ES-I3 (cell line): Measurements from ENCODE around the gene ASMTL.
"Not testable (repeated sequence)": the region's sequence is repeated elsewhere in the genome, so short reads cannot be mapped to it uniquely, and the experiment has no call there.

ENCODE experiments used
- H3K36me3 ChIP-seq: 2 replicates; pipeline ENCODE4 v1.6.1; 2013; ENCODE audit warnings: mild to moderate bottlenecking, low read length, control low read depth, moderate library complexity; ENCODE audit not compliant: insufficient read depth
- H3K4me1 ChIP-seq: 2 replicates; pipeline ENCODE4 v1.6.1; 2013; ENCODE audit warnings: mild to moderate bottlenecking, control low read depth, low read length; ENCODE audit not compliant: insufficient read depth
- H3K9ac ChIP-seq: 2 replicates; pipeline ENCODE4 v1.6.1; 2013; ENCODE audit warnings: low read depth, mild to moderate bottlenecking, low read length, moderate library complexity
- H3K9me3 ChIP-seq: 2 replicates; pipeline ENCODE4 v1.6.1; 2013; ENCODE audit warnings: mild to moderate bottlenecking, low read length, moderate library complexity; ENCODE audit not compliant: control insufficient read depth, insufficient read depth

Gene ASMTL

GRCh38 chrX:1474593-1474992 lies 21.9 kb upstream of the ASMTL start:
- not testable (repeated sequence) for H3K4me1 ChIP-seq, H3K9me3 ChIP-seq, H3K36me3 ChIP-seq, H3K9ac ChIP-seq

- Histone ChIP-seq H3K9ac (no peak overlapping the region), H3K36me3 (no peaks in the 10 kb centered on the region), H3K4me1 (no peaks in the 10 kb centered on the region), H3K9me3 (no peaks in the 10 kb centered on the region)
Observed at GRCh38 chrX:1472975-1473374, 20.3 kb upstream of the ASMTL start.

GRCh38 chrX:1468250-1468772 lies 15.6 kb upstream of the ASMTL start:
- H3K36me3 ChIP-seq: no peaks in the 10 kb centered on the region
- no peak overlapping the region for H3K9ac ChIP-seq
- H3K4me1 ChIP-seq: no peaks in the 10 kb centered on the region
- no peaks in the 10 kb centered on the region for H3K9me3 ChIP-seq

- no peaks in the 10 kb centered on the region for H3K36me3 ChIP-seq
- no peaks in the 10 kb centered on the region for H3K4me1 ChIP-seq
- H3K9ac ChIP-seq: no peak overlapping the region
Observed at GRCh38 chrX:1466971-1467561, 14.4 kb upstream of the ASMTL start.

GRCh38 chrX:1466232-1466661 lies 13.5 kb upstream of the ASMTL start:
- Histone ChIP-seq H3K9me3 (no peaks in the 10 kb centered on the region), H3K36me3 (no peaks in the 10 kb centered on the region), H3K4me1 (no peaks in the 10 kb centered on the region), H3K9ac (no peak overlapping the region)

More at GRCh38 chrX:1466971-1467561, 14.4 kb upstream of the ASMTL start:
- no peaks in the 10 kb centered on the region for H3K9me3 ChIP-seq

- H3K9me3 ChIP-seq: no peaks in the 10 kb centered on the region
- no peaks in the 10 kb centered on the region for H3K36me3 ChIP-seq
- no peak overlapping the region for H3K9ac ChIP-seq
- no peaks in the 10 kb centered on the region for H3K4me1 ChIP-seq
Observed at GRCh38 chrX:1465286-1466231, 12.8 kb upstream of the ASMTL start.

- no peaks in the 10 kb centered on the region for H3K36me3 ChIP-seq
- no peaks in the 10 kb centered on the region for H3K4me1 ChIP-seq
- H3K9ac ChIP-seq: no peak overlapping the region
- H3K9me3 ChIP-seq: no peaks in the 10 kb centered on the region
Observed at GRCh38 chrX:1464971-1465285, 12.2 kb upstream of the ASMTL start.

GRCh38 chrX:1464041-1464970 lies 11.6 kb upstream of the ASMTL start:
- no peaks in the 10 kb centered on the region for H3K9me3 ChIP-seq
- no peaks in the 10 kb centered on the region for H3K36me3 ChIP-seq
- H3K9ac ChIP-seq: no peak overlapping the region

GRCh38 chrX:1463581-1463980 lies 10.9 kb upstream of the ASMTL start:
- no peaks in the 10 kb centered on the region for H3K9me3 ChIP-seq
- no peaks in the 10 kb centered on the region for H3K4me1 ChIP-seq
- H3K36me3 ChIP-seq: no peaks in the 10 kb centered on the region
- H3K9ac ChIP-seq: no peak overlapping the region

More at GRCh38 chrX:1464041-1464970, 11.6 kb upstream of the ASMTL start:
- H3K4me1 ChIP-seq: no peaks in the 10 kb centered on the region

GRCh38 chrX:1462596-1463251 lies 10.0 kb upstream of the ASMTL start:
- no peaks in the 10 kb centered on the region for H3K4me1 ChIP-seq
- no peaks in the 10 kb centered on the region for H3K9me3 ChIP-seq
- H3K9ac ChIP-seq: no peak overlapping the region

GRCh38 chrX:1462110-1462509 lies 9.4 kb upstream of the ASMTL start:
- no peaks in the 10 kb centered on the region for H3K4me1 ChIP-seq

More at GRCh38 chrX:1462596-1463251, 10.0 kb upstream of the ASMTL start:
- no peaks in the 10 kb centered on the region for H3K36me3 ChIP-seq

GRCh38 chrX:1455948-1456280 lies 3.2 kb upstream of the ASMTL start:
- Histone ChIP-seq H3K9me3 (no peaks in the 10 kb centered on the region), H3K9ac (no peak overlapping the region), H3K36me3 (no peaks in the 10 kb centered on the region), H3K4me1 (no peaks in the 10 kb centered on the region)

More at GRCh38 chrX:1462110-1462509, 9.4 kb upstream of the ASMTL start:
- Histone ChIP-seq H3K36me3 (no peaks in the 10 kb centered on the region), H3K9ac (no peak overlapping the region), H3K9me3 (no peaks in the 10 kb centered on the region)

- Histone ChIP-seq H3K9ac (no peak overlapping the region), H3K36me3 (no peaks in the 10 kb centered on the region), H3K4me1 (no peaks in the 10 kb centered on the region), H3K9me3 (peaks cover 5% of the 10 kb centered on the region)
Observed at GRCh38 chrX:1453951-1454785, 1.5 kb upstream of the ASMTL start.
